Esophagus muscularis mucosa (tissue), 4 donors: ENCODE data around the gene L3MBTL1. TPM values are rescaled to one million over a fixed set of nuclear protein-coding genes. Genes with fewer than 3 reads are reported as not detected.

Experiments
- DNase-seq: peaks from one replicate; pipeline ENCODE4 v3.0.0-alpha.2; 2017; ENCODE audit errors: extremely low spot score
- H3K27ac ChIP-seq, 4 donors: fragments of 200-600 bp; sonication (generic); replicated peaks in 1 of 4; 1 replicate in 3 of 4; 2 replicates in 1 of 4; pipeline ENCODE4 v1.5.1; 2016 to 2019; ENCODE audit warnings: mild to moderate bottlenecking in 1 of 4
- H3K27me3 ChIP-seq, 4 donors: fragments of 200-600 bp; sonication (generic); one replicate each; pipeline versions ENCODE4 v1.5.1 to v1.6.0; 2016 to 2019
- H3K36me3 ChIP-seq, 4 donors: fragments of 200-600 bp; sonication (generic); one replicate each; pipeline ENCODE4 v1.5.1; 2016 to 2019
- H3K4me1 ChIP-seq, 4 donors: fragments of 200-600 bp; sonication (generic); one replicate each; pipeline ENCODE4 v1.5.1; 2016 to 2019
- H3K4me3 ChIP-seq, 4 donors: fragments of 200-600 bp; sonication (generic); 1 replicate in 2 of 4; 2 replicates in 2 of 4; pipeline ENCODE4 v1.5.1; 2016 to 2019; ENCODE audit warnings: mild to moderate bottlenecking in 4 of 4, moderate library complexity in 1 of 4
- H3K9me3 ChIP-seq, 4 donors: fragments of 200-600 bp; sonication (generic); 1 replicate in 3 of 4; 2 replicates in 1 of 4; pipeline ENCODE4 v1.5.1; 2016 to 2019
- EP300 ChIP-seq: sonication (generic); formaldehyde crosslinking; IDR thresholded peaks from one replicate; pipeline ENCODE4 v1.6.1; 2017; ENCODE audit warnings: antibody characterized with exemption
- POLR2A ChIP-seq: fragments of 450-650 bp; IDR thresholded peaks from one replicate; pipeline ENCODE4 v1.6.1; 2017; ENCODE audit warnings: antibody characterized with exemption, moderate library complexity, mild to moderate bottlenecking, low read depth
- POLR2AphosphoS5 ChIP-seq, 2 donors: sonication (generic); formaldehyde crosslinking; IDR thresholded peaks; one replicate each; pipeline ENCODE4 v1.6.1; 2017; ENCODE audit warnings: antibody characterized with exemption in 2 of 2
- WGBS: methylation state at CpG from one replicate; pipeline ENCODE4 v1.1.5; 2018; 5-methylcytosine and 5-hydroxymethylcytosine counted together
- intact Hi-C: fragments of 100-400 bp; cut with DNase I; formaldehyde crosslinking; loops from one replicate; pipeline ENCODE4 v1.15.1; 2023
- total RNA-seq, 4 donors: library from RNA; depleted of rRNA; stranded (reverse); fragments of >200 nt; gene quantifications; one replicate each; pipeline versions ENCODE4 v1.1.0 to v1.2.1, GENCODE V29; 2016
- TF ChIP-seq, protein P1 (sequence below), 3 experiments: fragments of 200-600 bp in 2 of 3; fragments of 450-650 bp in 1 of 3; sonication (generic) in 2 of 3; IDR thresholded peaks; one replicate each; pipeline ENCODE4 v1.5.1; 2017 to 2019; ENCODE audit warnings: antibody characterized with exemption in 3 of 3, mild to moderate bottlenecking in 2 of 3, moderate library complexity in 1 of 3

L3MBTL1 gene
- total RNA-seq, 4 donors from 2014 or later: 5.6 to 19.5 (median 8.5) TPM

DNA sequence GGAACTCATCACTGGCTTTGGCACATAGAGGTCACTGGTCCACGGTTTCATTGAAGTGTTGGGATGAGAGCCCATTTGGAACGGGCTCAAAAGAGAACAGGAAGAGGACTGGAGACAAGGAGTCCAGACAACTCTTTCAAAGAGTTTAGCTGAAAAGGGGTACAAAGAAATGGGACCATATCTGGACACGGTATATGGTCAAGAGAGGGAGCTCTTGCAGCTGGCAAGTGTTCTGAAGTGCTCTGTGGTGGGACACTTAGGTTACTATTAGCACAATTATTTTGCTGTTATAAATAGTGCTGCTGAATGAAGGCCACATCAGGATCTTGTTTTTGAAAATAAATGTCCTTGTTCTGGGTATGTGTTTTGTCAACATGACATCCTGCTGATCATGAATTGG is 55.9 kb downstream of the L3MBTL1 start:
- no peak overlapping the region for H3K27ac ChIP-seq
- WGBS: 54% methylated on average over 3 of the region's 3 CpGs
- intact Hi-C loops: no loop called here

DNA sequence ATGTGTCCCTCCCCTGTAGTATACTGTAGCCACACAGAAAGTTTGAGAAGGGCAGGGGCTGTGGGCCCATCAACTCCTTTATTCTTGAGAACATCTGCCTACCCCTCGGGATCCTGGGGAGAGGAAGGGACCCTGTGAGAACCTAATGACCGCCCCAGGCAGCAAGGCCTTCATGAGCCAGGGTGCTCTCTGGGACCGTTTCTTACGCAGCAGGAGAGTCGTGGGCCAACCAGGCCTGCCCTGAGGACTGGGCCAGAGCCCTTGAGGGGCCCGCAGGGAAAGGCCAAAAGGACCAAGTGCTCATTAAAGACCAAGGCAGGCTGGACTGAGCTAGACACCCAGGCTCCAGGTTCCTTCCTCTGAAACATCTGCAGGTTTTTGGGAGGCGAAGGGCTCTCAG is 56.5 kb downstream of the L3MBTL1 start:
- H3K4me3 ChIP-seq: no peak overlapping the region
- no peaks in the 10 kb centered on the region for H3K36me3 ChIP-seq
- H3K9me3 ChIP-seq: no peaks in the 10 kb centered on the region
- H3K27ac ChIP-seq: no peak overlapping the region
- TF ChIP-seq POLR2AphosphoS5 (IDR thresholded peaks at IDR 0.05) (no peak), EP300 (no peak), POLR2A (no peak)
- TF ChIP-seq, protein P1, sequence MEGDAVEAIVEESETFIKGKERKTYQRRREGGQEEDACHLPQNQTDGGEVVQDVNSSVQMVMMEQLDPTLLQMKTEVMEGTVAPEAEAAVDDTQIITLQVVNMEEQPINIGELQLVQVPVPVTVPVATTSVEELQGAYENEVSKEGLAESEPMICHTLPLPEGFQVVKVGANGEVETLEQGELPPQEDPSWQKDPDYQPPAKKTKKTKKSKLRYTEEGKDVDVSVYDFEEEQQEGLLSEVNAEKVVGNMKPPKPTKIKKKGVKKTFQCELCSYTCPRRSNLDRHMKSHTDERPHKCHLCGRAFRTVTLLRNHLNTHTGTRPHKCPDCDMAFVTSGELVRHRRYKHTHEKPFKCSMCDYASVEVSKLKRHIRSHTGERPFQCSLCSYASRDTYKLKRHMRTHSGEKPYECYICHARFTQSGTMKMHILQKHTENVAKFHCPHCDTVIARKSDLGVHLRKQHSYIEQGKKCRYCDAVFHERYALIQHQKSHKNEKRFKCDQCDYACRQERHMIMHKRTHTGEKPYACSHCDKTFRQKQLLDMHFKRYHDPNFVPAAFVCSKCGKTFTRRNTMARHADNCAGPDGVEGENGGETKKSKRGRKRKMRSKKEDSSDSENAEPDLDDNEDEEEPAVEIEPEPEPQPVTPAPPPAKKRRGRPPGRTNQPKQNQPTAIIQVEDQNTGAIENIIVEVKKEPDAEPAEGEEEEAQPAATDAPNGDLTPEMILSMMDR (IDR thresholded peaks at IDR 0.05): no peak
- WGBS: 100% methylated on average over 2 of the region's 7 CpGs
- H3K27me3 ChIP-seq: no peaks in the 10 kb centered on the region
- DNase-seq: no peak
- H3K4me1 ChIP-seq: no peaks in the 10 kb centered on the region
- intact Hi-C loops: no loop called here

More for the DNA sequence above, 55.9 kb downstream of the L3MBTL1 start:
- TF ChIP-seq EP300: no peak
- TF ChIP-seq POLR2A: no peak
- no peak for TF ChIP-seq POLR2AphosphoS5 (IDR thresholded peaks at IDR 0.05)
- TF ChIP-seq, protein P1 (IDR thresholded peaks at IDR 0.05): no peak
- Histone ChIP-seq H3K9me3 (no peaks in the 10 kb centered on the region), H3K4me1 (no peaks in the 10 kb centered on the region), H3K27me3 (no peaks in the 10 kb centered on the region), H3K36me3 (no peaks in the 10 kb centered on the region), H3K4me3 (no peak overlapping the region)
- DNase-seq: no peak

DNA sequence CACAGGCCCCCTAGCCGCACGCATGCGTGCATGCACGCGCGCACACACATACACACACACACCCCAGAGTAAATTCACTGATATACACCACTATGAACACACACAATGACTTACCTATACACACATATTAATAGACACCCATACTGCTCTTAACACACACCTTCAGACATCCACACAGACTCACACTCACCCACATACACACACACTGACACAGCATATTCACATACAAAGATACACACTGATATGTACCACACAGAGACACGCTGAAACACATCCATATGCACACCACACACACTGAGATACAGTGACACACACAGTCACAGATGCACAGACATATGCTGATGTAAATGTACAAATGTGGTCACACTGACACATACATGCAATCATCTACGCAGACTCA is 57.0 kb downstream of the L3MBTL1 start:
- no peak for DNase-seq
- Histone ChIP-seq H3K9me3 (no peaks in the 10 kb centered on the region), H3K27ac (no peak overlapping the region), H3K4me3 (no peak overlapping the region), H3K27me3 (no peaks in the 10 kb centered on the region), H3K4me1 (no peaks in the 10 kb centered on the region), H3K36me3 (no peaks in the 10 kb centered on the region)
- intact Hi-C loops: no loop called here
- TF ChIP-seq POLR2A: no peak
- TF ChIP-seq EP300: no peak
- TF ChIP-seq POLR2AphosphoS5 (IDR thresholded peaks at IDR 0.05): no peak
- TF ChIP-seq, protein P1 (IDR thresholded peaks at IDR 0.05): no peak
- WGBS: 97% methylated on average over 8 of the region's 8 CpGs

DNA sequence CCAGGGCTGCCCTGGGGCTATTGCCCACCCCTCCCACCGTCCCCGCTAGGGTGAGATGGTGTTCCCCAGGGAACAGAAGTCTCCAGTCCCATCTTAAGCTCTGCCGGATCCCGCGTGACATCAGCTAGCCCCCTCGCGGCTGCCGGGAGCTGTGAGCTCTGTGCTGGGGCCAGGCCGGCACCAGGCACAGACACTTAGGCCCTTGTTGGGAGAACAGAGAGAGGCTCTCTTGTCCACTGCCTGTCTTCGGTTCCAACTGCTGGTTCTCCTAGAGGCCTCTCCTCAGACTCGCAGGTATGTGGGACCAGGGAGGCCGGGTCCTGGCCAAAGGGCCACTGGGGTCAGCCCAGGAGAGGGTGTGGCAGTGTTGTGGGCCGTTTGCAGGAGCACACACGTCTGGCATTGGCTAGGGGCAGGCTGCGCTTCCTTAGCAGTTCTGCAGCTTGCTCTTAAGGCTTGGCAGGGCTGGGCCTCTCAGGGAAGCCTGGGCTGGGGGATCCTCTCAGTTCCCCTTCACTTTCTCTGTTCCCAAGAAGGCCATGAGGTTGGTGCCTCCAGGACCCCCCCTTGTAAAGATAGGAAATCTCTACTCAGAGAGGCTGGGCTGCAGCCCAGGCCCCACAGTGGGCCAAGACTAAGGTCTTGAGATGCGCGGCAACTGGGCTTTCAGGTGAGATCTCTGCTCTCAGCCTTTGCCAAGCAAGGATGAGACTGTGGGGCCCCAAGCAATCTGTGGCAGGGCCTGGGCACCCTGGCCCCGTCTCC is 57.7 kb downstream of the L3MBTL1 start:
- TF ChIP-seq POLR2AphosphoS5 (IDR thresholded peaks at IDR 0.05) (no peak), EP300 (no peak), POLR2A (no peak)
- TF ChIP-seq, protein P1 (IDR thresholded peaks at IDR 0.05): no peak
- DNase-seq: no peak

DNA sequence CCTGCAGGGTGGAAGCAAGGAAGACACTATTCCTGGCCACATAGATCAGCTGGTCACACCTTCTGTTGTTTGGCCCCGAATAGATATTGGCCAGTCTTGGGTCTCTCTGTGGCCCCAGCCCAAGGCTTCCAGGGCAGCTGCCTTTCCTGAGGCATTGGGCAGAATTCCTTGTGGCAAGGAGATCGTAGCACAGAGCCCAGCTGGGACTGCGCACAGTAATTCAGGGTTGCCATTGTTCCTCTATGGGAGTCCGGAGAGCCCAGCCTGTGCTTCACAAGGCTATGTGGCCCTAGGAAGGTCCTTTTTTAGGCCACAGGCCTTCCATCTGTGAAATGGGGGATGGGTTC is 58.2 kb downstream of the L3MBTL1 start:
- TF ChIP-seq POLR2A: no peak
- TF ChIP-seq EP300: no peak
- Histone ChIP-seq H3K4me1 (no peaks in the 10 kb centered on the region), H3K36me3 (no peaks in the 10 kb centered on the region), H3K27me3 (no peaks in the 10 kb centered on the region), H3K9me3 (no peaks in the 10 kb centered on the region), H3K27ac (no peak overlapping the region), H3K4me3 (no peak overlapping the region)
- DNase-seq: no peak
- WGBS: 90% methylated on average over 3 of the region's 4 CpGs
- intact Hi-C loops: no loop called here

More for the DNA sequence above, 57.7 kb downstream of the L3MBTL1 start:
- Histone ChIP-seq H3K9me3 (no peaks in the 10 kb centered on the region), H3K4me1 (no peaks in the 10 kb centered on the region), H3K4me3 (no peak overlapping the region), H3K27ac (no peak overlapping the region), H3K36me3 (no peaks in the 10 kb centered on the region), H3K27me3 (no peaks in the 10 kb centered on the region)
- 94% methylated on average over 3 of the region's 18 CpGs for WGBS
- intact Hi-C loops: no loop called here
